NCI-H2029 treated with DMSO at 0.1 percent for 48 hours (cell line): ENCODE results near the gene GRHL1.
"Not testable (repeated sequence)": the region's sequence is repeated elsewhere in the genome, so short reads cannot be mapped to it uniquely, and the experiment has no call there.

ENCODE experiments used
- DNase-seq: peaks from one replicate; lab custom pipeline; 2025; lab: John Stamatoyannopoulos, UW

Gene GRHL1

GRCh38 chr2:10026940-10027569, 75.6 kb downstream of the GRHL1 start:
- no peak for DNase-seq

DNA sequence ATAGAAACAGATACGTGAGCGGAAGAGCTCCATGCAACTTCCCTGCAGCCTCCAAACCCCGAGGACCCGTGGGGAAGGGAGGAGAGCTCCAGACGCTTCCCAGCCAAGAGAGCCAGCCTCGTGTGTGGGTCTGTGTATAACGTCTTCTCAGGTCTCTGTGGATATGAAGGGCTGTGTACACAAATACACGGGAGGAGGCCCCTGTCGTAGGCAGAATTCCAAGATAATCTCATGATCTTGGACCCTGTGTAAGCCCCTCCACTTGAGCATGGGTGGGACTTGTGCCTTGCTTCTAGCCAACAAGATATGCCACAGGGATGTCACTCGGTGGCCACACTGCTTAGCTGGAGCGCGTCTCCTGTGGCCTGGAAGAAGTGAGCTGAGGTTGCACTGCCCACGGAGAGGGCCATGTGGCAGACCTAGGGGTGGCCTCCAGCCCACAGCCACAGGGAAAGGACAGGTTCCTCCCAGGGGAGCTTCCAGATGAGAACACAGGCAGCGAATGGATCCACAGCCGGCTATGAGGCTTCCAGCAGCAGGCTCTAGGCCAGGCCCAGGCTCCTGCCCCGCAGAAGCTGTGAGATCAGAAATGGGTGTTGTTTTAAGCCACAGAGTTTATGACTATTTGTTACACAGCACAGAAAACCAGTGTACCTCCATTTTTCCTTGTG, 76.3 kb downstream of the GRHL1 start:
- no peak for DNase-seq

DNA sequence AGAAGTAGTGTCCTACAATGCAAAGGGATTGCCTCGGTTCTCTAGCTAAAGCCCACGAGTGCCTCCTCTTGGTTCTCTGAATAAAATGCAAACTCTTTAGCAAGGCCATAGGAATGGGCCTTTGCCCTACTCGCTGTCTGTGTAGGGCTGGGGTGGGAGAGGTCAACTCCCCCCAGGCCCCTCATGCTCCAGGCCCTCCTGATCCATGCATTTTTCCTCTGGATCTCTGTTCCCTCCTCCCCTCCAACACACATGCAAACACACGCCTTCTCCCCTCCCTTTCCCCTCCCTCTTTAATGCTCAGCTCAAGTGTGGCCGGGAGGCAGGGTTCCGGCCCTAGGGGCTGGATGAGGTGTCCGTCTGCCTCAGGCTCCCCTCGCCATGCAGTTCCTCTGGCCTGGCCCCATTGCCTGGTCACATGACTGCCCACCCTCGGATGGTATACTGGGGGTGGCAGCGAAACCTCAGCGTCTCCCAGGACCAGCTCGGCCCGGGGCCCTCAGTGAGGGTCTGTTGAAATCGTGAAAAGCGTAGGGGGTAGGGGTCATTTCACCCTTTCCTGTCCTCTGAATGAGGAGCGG, 77.0 kb downstream of the GRHL1 start:
- DNase-seq, result no peak

DNA sequence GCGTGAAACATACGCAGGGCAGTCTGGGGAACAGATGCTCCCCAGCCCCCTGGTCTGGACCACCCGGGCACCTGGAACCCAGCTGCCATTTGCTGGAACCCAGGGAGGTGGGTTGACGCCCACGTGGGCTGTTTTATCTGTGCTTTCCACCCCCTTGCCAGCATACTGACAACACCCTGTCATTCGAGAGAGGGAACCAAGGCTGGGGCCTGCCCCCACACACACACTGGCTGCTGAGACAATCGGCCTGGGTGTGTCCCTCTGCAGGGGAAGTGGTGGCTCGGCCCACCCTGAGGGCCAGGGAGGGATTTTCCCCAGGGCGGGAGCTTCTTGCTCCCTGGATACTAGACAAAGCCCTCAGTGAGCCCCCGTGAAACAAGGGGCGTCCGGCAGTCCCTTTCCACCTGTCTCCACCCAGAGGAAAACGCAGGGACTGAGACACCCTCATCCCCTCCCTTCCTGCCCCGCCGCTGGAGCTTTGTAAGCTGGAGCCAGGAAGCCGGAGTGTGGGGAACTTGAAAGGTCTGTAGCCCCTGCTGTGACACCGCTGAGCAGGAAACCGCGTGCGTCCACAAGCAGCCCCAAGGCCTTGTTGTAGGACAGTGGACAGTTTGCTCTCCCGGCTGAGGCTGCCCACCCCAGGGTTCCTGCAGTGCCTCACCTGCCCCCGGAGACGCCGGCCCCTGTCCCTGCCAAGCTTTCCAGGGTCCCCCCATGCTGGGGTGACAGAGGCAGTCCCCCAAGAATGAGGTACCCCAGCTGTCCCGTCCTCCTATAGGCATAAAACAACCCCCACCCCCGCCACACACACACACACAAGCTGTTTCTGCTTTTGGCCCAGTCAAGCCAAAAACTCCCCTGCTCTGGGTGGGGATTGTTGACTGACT, 77.7 kb downstream of the GRHL1 start:
- DNase-seq, result no peak

DNA sequence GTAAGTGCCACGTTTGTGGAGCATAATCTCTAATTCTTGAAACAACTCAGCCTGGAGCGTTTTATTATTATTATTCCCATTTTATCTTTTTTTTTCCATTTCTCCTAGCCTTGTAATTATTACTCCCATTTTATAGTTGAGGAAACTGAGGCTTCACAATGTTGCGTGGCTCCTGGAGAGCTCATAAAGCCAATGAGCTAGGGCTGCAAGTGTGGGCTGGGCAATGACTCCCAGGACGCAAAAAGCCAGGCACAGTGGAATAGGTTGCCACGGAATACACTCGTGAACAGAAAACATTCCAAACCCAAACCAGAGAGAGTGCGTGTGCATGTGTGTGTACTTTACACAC, 78.4 kb downstream of the GRHL1 start:
- no peak for DNase-seq

DNA sequence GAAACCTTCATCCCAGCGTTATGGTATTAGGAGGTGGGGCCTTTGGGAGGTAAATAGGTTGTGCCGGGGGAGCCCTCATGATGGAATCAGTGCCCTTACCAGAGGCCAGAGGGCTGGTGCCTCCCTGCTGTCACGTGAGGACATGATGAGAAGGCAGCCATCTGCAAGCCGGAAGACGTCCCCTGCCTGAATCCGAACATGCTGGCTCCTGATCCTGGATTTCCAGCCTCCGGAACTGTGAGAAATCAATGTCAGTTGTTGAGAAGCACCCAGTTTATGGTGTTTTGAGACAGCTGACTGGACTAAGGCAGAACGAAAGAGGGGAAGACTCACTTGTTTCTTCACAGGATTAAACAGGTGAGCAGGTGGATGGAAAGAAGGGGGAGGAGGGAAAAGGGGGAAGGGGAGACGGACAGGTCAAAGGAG, 78.8 kb downstream of the GRHL1 start:
- DNase-seq, result no peak

DNA sequence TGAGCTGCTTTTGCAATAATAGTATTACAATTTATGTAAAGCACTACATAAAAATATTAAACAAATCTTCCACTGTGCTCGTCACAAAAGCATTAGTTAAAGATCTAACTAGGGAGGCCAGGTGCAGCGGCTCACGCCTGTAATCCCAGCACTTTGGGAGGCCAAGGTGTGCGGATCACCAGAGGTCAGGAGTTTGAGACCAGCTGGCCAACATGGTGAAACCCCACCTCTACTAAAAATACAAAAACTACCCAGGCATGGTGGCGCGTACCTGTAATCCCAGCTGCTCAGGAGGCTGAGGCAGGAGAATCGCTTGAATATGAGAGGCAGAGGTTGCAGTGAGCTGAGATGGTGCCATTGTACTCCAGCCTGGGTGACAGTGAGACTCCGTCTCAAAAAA, 79.3 kb downstream of the GRHL1 start:
- DNase-seq, result not testable (repeated sequence)

DNA sequence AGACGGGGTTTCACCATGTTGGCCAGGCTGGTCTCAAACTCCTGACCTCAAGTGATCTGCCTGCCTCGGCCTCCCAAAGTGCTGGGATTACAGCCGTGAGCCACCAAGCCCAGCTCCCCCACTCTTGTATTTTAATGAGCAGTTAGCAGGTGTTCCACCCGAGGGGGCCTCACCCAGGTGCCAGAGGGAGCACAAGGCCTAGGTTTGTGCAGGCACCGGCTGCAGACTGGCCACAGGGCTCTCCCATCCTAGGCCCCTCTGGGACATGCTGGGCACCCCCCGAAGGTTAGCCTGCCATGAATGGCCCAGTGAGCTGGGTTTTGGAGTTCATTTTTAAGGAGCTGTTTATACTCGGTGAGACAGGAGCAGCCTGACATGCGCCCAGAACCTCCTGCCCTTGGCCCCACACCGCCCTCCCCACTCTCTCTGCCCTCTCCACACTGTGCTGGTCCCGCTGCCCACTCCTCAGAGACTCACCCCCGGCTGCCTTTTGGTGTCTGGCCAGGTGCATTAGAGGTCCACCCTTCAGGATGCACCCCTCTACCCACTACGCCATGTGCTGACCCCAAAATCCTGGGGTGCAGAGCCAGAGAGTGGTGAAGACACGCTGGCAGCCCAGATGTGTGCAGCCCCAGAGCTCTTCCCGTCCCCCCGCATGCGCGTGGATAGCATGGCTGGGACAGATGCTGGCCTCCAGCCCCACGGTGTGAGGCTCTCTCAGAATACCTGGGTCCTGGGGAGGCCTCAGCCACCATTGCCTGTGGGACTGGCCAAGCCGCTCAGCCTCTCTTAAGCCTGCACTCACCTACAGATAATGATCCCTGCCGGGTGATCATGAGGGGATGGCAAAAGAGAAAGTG, 80.6 kb downstream of the GRHL1 start:
- DNase-seq, result no peak

- no peak for DNase-seq
Measured at GRCh38 chr2:10032746-10033105, 81.2 kb downstream of the GRHL1 start.

GRCh38 chr2:10033251-10034006, 81.9 kb downstream of the GRHL1 start:
- no peak for DNase-seq

- no peak for DNase-seq
Measured at GRCh38 chr2:10034333-10035052, 83.0 kb downstream of the GRHL1 start.

DNA sequence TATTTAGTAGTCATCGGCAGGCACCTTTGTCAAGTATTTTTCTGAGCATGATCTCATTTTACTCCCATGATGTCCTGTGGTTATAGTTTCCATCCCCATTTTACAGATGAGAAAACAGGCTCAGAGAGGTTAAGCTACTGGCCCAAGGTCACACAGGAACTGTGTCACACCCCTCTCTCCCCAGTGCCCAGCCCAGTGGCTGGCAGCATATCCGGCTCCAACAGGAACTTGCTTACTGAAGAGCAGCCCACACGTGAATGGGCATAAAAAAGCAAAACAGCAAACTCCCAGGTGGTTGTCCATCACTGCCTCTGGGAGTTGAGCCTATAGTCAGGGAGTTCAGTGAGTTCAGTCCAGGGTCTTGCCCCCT, 83.5 kb downstream of the GRHL1 start:
- no peak for DNase-seq

- DNase-seq, result no peak
Measured at GRCh38 chr2:10035633-10036032, 84.1 kb downstream of the GRHL1 start.

DNA sequence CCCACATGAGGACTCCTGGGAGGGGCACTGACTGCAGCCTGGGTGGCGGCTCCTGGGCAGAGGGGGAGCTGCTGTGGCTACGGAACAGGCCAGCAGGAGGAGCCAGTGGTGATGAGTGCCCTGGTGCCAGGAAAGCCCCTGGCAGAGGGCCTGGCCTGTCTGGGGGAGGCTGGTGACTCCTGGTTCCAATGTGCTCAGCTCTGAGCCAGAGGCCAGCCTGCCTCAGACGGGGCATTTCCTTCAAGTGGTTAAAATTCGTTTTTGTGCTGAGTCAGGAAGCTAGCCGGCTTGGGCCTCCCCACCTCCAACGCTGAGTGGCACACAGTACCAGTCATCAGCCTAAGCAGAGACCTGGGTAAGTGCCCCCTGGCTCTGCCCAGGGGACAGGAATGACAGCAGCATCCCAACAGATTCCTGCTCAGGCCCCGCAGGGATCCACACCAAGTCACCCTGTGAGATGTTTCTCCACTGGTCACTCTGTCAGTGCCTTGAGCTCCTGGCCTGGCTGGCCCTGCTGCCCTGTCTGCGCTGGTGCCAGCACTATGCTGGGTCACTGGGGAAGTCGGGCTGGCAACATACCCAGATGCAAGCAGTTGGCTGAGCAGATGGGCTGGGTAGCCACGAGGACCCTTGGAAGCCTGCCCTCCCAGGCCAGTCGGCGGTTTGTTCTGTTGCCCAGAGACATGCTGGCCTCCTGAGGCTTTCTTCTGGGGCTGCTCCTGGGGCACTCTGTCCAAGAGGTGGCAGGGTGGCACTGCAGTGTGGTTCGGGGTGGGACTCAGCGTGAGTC, 84.8 kb downstream of the GRHL1 start:
- no peak for DNase-seq

DNA sequence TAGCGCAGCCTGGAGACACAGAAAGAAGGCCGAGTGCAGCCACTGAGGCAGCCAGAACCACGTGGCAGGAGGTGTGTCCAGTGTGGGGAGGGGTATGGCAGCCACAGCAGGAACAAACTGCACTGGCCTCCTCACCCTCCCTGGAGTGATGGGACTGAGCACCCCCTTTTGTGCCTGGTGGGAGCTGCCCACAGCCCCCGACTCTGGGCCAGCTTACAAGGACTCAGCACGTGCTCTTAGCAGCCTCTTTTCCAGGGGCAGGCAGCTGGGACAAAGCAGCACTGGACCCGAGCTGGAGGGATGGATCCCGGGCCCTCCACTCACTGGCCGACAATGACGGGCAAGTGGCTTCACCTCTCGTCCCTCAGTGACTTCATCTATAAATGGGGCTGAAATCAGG, 86.6 kb downstream of the GRHL1 start:
- no peak for DNase-seq

- no peak for DNase-seq
Measured at GRCh38 chr2:10038716-10039115, 87.2 kb downstream of the GRHL1 start.

DNA sequence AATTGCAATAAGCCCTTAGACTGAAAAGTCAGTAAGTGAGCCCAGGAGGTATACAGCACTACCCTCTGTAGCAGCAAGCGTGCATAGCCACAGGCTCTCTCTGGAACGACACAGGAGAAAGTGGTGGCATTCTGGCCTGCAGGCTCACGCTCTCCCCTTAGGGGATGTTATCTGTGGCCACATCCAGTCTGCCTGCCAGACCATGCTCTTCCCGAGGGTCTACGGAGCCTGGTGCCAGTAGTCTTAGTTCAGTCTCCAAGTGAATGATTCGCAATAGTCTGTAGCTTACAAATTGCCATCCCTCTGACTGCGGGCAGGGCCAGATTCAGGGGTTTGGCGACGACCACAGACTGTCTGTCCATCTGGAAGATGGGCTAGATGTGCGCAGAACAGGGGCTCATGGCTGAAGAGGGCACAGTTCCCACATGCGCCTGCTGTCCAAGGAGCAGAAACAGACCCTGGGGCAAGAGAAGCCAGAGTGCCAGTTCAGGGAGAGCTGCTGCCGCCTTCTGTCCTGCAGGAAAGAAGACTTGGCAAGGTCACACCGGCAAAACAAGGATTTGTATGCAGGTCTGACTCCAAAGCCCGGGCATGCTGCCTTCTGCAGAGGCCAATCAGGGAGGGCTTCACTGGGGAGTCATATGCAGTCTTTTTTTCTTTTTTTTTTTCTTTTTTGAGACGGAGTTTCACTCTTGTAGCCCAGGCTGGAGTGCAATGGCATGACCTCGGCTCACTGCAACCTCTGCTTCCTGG, 88.3 kb downstream of the GRHL1 start:
- no peak for DNase-seq

GRCh38 chr2:10041711-10042110, 90.2 kb downstream of the GRHL1 start:
- no peak for DNase-seq
